Activated CD4-positive, alpha-beta T cell treated with anti-CD3 and anti-CD28 coated beads for 48 hours (primary cell): ENCODE results near the gene SCFD2.

Source experiments
- DNase-seq: peaks from one replicate; pipeline ENCODE4 v3.0.0-alpha.2; 2020

SCFD2 gene

GRCh38 chr4:52869196-52869595 lies 496.7 kb downstream of the SCFD2 start:
- DNase-seq = no peak

- no peak for DNase-seq
Observed at GRCh38 chr4:52868133-52868532, 497.7 kb downstream of the SCFD2 start.

- no peak for DNase-seq
Observed at GRCh38 chr4:52867163-52867562, 498.7 kb downstream of the SCFD2 start.

GRCh38 chr4:52866734-52867133 lies 499.1 kb downstream of the SCFD2 start:
- no peak for DNase-seq

- no peak for DNase-seq
Observed at GRCh38 chr4:52865300-52865699, 500.6 kb downstream of the SCFD2 start.

GRCh38 chr4:52864793-52865192 lies 501.1 kb downstream of the SCFD2 start:
- no peak for DNase-seq

- no peak for DNase-seq
Observed at GRCh38 chr4:52863324-52863723, 502.5 kb downstream of the SCFD2 start.

- no peak for DNase-seq
Observed at GRCh38 chr4:52862639-52863161, 503.2 kb downstream of the SCFD2 start.

GRCh38 chr4:52861879-52862616 lies 503.8 kb downstream of the SCFD2 start, which contains the start of gene RASL11B:
Gene RASL11B, plus strand, starts transcription at chr4:52862317. Its CDS starts 191 bp downstream, at chr4:52862508.
- peak; percentile 88 for DNase-seq

GRCh38 chr4:52861171-52861823 lies 504.6 kb downstream of the SCFD2 start:
- DNase-seq = no peak

- no peak for DNase-seq
Observed at GRCh38 chr4:52860361-52860760, 505.5 kb downstream of the SCFD2 start.

GRCh38 chr4:52856801-52857200 lies 509.1 kb downstream of the SCFD2 start:
- DNase-seq = no peak

- no peak for DNase-seq
Observed at GRCh38 chr4:52853351-52853750, 512.5 kb downstream of the SCFD2 start.

GRCh38 chr4:52852711-52853110 lies 513.1 kb downstream of the SCFD2 start:
- no peak for DNase-seq

- DNase-seq = no peak
Observed at GRCh38 chr4:52852041-52852440, 513.8 kb downstream of the SCFD2 start.

GRCh38 chr4:52850406-52851124 lies 515.3 kb downstream of the SCFD2 start:
- no peak for DNase-seq

GRCh38 chr4:52848254-52848653 lies 517.6 kb downstream of the SCFD2 start:
- DNase-seq = no peak

GRCh38 chr4:52846502-52846901 lies 519.4 kb downstream of the SCFD2 start:
- no peak for DNase-seq

- DNase-seq = no peak
Observed at GRCh38 chr4:52844596-52844995, 521.3 kb downstream of the SCFD2 start.

GRCh38 chr4:52843958-52844357 lies 521.9 kb downstream of the SCFD2 start:
- DNase-seq = no peak

- no peak for DNase-seq
Observed at GRCh38 chr4:52843351-52843750, 522.5 kb downstream of the SCFD2 start.

- DNase-seq = no peak
Observed at GRCh38 chr4:52842792-52843191, 523.1 kb downstream of the SCFD2 start.

- no peak for DNase-seq
Observed at GRCh38 chr4:52841682-52842456, 524.0 kb downstream of the SCFD2 start.
